ENCODE results near the gene S1PR1.

S1PR1 gene

DNA sequence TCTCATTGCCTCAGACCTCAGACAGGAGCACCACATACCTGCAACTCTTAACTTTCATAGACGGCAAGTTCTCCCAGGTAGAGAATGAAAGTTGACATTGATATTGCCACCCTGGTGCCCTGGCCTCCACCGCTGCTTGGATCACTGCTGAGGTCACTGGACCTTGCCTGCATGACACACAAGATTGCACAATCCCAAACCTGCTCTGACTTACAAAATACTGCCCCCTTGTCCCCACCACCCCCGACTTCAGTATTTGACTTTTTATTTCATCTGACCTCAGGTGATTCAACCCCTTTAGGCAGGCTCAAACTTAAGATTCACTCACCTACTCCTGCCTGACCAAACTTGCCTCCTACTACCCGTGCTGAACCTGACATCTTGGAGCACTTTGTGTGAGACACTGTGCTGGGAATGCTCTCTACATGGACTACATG is 43.1 kb upstream of the S1PR1 start:
- TF ChIP-seq, protein P1, sequence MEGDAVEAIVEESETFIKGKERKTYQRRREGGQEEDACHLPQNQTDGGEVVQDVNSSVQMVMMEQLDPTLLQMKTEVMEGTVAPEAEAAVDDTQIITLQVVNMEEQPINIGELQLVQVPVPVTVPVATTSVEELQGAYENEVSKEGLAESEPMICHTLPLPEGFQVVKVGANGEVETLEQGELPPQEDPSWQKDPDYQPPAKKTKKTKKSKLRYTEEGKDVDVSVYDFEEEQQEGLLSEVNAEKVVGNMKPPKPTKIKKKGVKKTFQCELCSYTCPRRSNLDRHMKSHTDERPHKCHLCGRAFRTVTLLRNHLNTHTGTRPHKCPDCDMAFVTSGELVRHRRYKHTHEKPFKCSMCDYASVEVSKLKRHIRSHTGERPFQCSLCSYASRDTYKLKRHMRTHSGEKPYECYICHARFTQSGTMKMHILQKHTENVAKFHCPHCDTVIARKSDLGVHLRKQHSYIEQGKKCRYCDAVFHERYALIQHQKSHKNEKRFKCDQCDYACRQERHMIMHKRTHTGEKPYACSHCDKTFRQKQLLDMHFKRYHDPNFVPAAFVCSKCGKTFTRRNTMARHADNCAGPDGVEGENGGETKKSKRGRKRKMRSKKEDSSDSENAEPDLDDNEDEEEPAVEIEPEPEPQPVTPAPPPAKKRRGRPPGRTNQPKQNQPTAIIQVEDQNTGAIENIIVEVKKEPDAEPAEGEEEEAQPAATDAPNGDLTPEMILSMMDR (IDR thresholded peaks at IDR 0.05; ENCODE audit: unreplicated experiment in 3 of 3): no peak
- Mint-ChIP-seq H3K4me3 (no peak overlapping the region), H3K36me3 (ENCODE audit: low read depth) (no peaks in the 10 kb centered on the region), H3K9me3 (no peaks in the 10 kb centered on the region), H3K27me3 (ENCODE audit: low read depth) (no peaks in the 10 kb centered on the region), H3K4me1 (no peaks in the 10 kb centered on the region), H3K27ac (no peak overlapping the region)

DNA sequence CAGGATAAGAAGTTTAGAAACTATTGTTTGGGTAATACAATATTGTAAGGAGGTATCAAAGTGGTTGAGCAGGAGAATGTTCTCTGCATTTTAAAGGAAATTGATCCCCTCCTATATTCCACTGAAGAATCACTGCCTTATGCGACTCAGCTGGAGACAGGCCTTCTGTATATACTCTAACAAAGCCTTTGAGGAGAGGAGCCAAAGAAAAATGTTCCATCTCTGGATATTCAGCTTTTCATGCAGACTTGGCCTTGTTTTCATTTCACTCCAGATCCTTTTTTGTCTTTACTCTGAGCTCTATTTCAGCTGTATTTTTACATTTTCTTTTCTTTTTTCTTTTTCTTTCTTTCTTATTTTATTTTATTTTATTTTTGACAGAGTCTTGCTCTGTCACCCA is 42.1 kb upstream of the S1PR1 start:
- no peak overlapping the region for H3K27ac Mint-ChIP-seq
- H3K4me1 Mint-ChIP-seq: no peaks in the 10 kb centered on the region
- H3K4me3 Mint-ChIP-seq: no peak overlapping the region
- H3K27me3 Mint-ChIP-seq (ENCODE audit: low read depth): no peaks in the 10 kb centered on the region
- TF ChIP-seq, protein P1 (IDR thresholded peaks at IDR 0.05; ENCODE audit: unreplicated experiment in 3 of 3): no peak
- no peaks in the 10 kb centered on the region for H3K36me3 Mint-ChIP-seq (ENCODE audit: low read depth)
- H3K9me3 Mint-ChIP-seq: no peaks in the 10 kb centered on the region

DNA sequence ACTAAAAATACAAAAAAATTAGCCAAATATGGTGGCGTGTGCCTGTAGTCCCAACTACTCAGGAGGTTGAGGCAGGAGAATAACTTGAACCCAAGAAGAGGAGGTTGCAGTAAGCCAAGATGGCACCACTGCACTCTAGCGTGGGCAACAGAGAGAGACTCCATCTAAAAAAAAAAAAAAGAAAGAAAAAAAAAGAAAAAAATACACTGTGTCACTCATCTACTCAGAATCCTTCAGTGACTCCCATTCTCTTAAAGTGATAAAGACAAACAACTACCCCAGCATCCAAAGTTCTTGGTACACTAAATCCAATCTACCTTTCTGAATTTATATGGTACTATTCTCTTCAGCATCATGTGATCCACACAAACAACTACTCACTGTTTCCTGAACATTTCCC is 40.2 kb upstream of the S1PR1 start:
- no peaks in the 10 kb centered on the region for H3K36me3 Mint-ChIP-seq (ENCODE audit: low read depth)
- no peaks in the 10 kb centered on the region for H3K4me1 Mint-ChIP-seq
- H3K4me3 Mint-ChIP-seq: no peak overlapping the region
- TF ChIP-seq, protein P1 (IDR thresholded peaks at IDR 0.05; ENCODE audit: unreplicated experiment in 3 of 3): no peak
- H3K27ac Mint-ChIP-seq: no peak overlapping the region
- no peaks in the 10 kb centered on the region for H3K27me3 Mint-ChIP-seq (ENCODE audit: low read depth)
- H3K9me3 Mint-ChIP-seq: no peaks in the 10 kb centered on the region

DNA sequence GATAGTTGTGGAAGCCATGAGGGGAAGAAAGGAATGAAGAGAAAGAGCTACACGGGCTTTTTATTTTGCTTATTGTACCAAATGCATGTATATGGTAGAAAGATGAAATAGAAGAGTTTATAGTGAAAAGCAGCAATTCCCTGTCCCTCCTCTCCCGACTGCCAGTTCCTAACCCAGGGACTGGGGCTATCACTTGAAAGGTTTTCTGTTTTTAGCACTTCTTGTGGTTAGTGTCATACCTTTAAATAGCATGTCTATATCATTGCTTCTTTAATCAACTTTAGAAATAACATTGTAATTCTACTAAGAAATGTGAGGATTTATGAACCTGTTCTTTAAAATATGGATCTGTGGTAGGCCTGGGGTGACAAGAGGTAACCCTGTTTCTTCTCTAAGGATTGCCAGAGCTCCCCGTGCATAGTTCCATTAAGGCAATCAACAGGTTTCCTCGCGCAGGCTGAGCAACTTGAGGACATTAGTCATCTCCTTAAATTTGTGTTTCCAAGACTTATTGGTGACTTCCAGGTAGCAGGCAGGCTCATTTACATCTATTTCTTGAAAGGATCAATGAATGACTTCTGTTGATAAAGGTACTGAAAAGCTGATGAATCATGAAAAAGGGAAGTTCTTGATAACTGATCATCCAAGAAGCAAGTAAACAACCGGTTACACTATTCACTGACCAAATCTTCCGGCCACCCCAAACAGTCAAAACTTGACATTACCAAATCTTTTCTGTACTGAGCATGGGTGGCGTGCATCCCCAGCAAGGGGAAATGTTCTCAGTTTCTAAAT is 37.8 kb upstream of the S1PR1 start:
- Mint-ChIP-seq H3K36me3 (ENCODE audit: low read depth) (no peaks in the 10 kb centered on the region), H3K27ac (no peak overlapping the region), H3K9me3 (no peaks in the 10 kb centered on the region), H3K4me1 (no peaks in the 10 kb centered on the region), H3K27me3 (ENCODE audit: low read depth) (no peaks in the 10 kb centered on the region), H3K4me3 (no peak overlapping the region)
- TF ChIP-seq, protein P1 (IDR thresholded peaks at IDR 0.05; ENCODE audit: unreplicated experiment in 3 of 3): no peak

DNA sequence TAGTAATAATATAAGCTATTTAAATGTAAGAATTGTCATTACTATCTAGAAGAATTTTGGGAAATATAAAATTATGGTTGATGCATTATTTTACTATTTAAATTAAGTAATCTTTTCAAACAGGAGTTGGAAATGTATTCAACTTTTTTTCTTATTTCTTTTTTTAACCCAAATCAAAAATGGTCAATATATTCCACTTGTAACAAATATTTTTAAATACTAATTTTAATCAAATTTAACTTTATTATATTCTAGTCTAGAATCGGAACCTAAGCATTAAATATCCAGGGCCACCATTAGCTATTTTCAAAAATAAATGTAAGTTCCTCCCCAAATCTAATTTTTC is 37.2 kb upstream of the S1PR1 start:
- H3K4me3 Mint-ChIP-seq: no peak overlapping the region
- no peaks in the 10 kb centered on the region for H3K36me3 Mint-ChIP-seq (ENCODE audit: low read depth)
- H3K27ac Mint-ChIP-seq: no peak overlapping the region
- H3K9me3 Mint-ChIP-seq: no peaks in the 10 kb centered on the region
- H3K4me1 Mint-ChIP-seq: no peaks in the 10 kb centered on the region
- no peaks in the 10 kb centered on the region for H3K27me3 Mint-ChIP-seq (ENCODE audit: low read depth)
- TF ChIP-seq, protein P1 (IDR thresholded peaks at IDR 0.05; ENCODE audit: unreplicated experiment in 3 of 3): no peak

DNA sequence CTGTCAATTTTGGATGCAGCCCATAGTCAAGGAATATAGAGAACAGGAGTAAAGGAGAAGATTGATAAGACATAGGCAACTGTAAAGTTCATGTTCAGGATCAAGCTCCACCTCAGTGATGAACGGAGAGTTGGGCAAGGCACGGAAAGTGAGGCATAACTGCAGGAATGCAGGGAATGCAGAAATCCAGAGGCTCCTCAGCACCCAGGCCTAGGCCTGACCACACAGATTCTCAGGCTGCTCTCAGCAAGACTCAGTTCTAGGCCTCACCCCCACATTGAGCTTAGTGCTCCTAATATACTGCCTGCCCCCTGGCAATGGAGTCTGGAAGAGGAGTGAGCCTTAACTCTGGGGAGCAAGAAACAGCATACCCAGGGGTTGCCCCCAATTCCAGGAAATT is 36.3 kb upstream of the S1PR1 start:
- Mint-ChIP-seq H3K27ac (no peak overlapping the region), H3K4me1 (no peaks in the 10 kb centered on the region), H3K4me3 (no peak overlapping the region), H3K9me3 (no peaks in the 10 kb centered on the region), H3K27me3 (ENCODE audit: low read depth) (no peaks in the 10 kb centered on the region), H3K36me3 (ENCODE audit: low read depth) (no peaks in the 10 kb centered on the region)
- TF ChIP-seq, protein P1 (IDR thresholded peaks at IDR 0.05; ENCODE audit: unreplicated experiment in 3 of 3): no peak

All from nephron (organoid).